ENCODE data around the gene PRR15.

GRCh38 chr7:29572558-29572957 is 8.9 kb downstream of the PRR15 start:
- TF ChIP-seq, protein P1, sequence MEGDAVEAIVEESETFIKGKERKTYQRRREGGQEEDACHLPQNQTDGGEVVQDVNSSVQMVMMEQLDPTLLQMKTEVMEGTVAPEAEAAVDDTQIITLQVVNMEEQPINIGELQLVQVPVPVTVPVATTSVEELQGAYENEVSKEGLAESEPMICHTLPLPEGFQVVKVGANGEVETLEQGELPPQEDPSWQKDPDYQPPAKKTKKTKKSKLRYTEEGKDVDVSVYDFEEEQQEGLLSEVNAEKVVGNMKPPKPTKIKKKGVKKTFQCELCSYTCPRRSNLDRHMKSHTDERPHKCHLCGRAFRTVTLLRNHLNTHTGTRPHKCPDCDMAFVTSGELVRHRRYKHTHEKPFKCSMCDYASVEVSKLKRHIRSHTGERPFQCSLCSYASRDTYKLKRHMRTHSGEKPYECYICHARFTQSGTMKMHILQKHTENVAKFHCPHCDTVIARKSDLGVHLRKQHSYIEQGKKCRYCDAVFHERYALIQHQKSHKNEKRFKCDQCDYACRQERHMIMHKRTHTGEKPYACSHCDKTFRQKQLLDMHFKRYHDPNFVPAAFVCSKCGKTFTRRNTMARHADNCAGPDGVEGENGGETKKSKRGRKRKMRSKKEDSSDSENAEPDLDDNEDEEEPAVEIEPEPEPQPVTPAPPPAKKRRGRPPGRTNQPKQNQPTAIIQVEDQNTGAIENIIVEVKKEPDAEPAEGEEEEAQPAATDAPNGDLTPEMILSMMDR (conservative IDR thresholded peaks at IDR 0.05; ENCODE audit: low read length), result no peak
- no peak for TF ChIP-seq EZH2phosphoT487 (IDR thresholded peaks at IDR 0.05; ENCODE audit: borderline replicate concordance, low read depth, low read length)
